Fibroblast of pulmonary artery (primary cell): ENCODE measurements around the gene BMP7.

Source experiments
- DNase-seq: peaks from one replicate; pipeline ENCODE4 v3.0.0-alpha.2; 2010; ENCODE audit warnings: low read depth
- H3K4me3 ChIP-seq: replicated peaks from 2 replicates; pipeline ENCODE4 v1.5.1; 2011; ENCODE audit warnings: low read depth, mild to moderate bottlenecking, control low read depth, low read length, moderate library complexity
- TF ChIP-seq, protein P1 (sequence below): IDR thresholded peaks from 2 replicates; pipeline ENCODE4 v1.5.1; 2011; ENCODE audit warnings: mild to moderate bottlenecking, control low read depth, low read length, inconsistent platforms; ENCODE audit errors: missing control alignments

The BMP7 gene

DNA sequence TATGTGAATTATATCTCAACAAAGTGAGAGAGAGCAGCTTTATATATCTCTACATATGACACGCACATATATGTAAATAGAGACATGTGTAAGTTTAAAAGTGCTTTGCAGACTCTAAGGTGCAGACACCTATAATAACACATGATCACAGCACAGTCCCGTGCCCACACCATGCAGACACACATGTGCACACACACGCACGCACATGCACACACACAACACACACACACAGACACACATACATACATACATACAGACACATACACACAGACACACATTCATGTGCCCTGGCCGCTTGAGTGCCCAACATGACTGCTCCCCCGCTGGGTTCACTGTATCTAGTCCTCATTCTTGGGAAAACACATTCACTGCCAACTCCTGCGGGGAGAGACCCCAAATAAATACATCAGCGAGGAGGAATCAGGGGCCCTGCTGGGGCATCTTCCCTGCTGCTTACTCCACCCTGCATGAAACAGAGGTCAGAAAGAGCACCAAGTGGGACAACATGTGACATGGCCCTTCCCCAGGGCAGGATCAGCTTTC is 121.3 kb downstream of the BMP7 start:
- no peak overlapping the region for H3K4me3 ChIP-seq
- DNase-seq = no peak

DNA sequence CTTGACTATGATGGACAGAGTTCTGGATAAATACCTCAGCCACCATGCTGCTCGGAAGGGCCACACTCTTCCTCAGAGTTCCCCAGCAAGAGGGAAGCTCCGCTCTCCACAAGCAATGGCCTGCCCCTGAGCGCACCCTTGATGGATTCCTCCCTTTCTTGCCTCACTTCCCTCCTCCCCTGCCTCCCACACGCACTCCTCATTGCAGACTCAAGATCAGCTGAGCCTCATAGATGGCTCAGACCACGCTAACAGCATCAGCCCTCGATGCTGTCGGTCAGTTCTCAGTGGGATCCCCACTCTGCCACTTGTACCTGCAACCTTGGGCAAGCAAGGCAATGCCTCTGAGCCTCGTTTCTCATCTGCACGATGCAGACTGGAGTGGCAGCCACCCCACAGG is 123.3 kb downstream of the BMP7 start:
- no peak overlapping the region for H3K4me3 ChIP-seq
- TF ChIP-seq, protein P1, sequence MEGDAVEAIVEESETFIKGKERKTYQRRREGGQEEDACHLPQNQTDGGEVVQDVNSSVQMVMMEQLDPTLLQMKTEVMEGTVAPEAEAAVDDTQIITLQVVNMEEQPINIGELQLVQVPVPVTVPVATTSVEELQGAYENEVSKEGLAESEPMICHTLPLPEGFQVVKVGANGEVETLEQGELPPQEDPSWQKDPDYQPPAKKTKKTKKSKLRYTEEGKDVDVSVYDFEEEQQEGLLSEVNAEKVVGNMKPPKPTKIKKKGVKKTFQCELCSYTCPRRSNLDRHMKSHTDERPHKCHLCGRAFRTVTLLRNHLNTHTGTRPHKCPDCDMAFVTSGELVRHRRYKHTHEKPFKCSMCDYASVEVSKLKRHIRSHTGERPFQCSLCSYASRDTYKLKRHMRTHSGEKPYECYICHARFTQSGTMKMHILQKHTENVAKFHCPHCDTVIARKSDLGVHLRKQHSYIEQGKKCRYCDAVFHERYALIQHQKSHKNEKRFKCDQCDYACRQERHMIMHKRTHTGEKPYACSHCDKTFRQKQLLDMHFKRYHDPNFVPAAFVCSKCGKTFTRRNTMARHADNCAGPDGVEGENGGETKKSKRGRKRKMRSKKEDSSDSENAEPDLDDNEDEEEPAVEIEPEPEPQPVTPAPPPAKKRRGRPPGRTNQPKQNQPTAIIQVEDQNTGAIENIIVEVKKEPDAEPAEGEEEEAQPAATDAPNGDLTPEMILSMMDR = no peak
- no peak for DNase-seq

More for the DNA sequence above, 121.3 kb downstream of the BMP7 start:
- TF ChIP-seq, protein P1 = no peak

DNA sequence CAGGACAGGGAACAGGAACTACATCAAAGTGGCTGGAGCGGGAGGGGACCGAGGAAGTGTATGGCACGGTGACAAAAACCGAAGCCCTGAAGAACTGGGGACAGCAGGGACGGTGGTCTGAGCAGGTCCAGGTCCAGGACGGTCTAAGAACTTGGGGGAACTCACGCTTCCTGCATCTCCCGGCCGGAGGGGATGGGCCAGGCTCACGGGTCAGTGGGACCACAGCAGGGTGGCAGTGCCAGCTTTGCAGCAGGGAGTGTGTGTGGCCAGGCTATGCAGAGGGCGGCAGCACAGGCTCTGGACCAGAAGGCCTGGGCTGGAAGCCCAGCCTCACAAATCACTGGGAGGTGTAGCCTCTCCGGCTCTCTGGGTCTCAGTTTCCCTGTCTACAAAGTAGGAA is 123.8 kb downstream of the BMP7 start:
- H3K4me3 ChIP-seq = no peak overlapping the region
- no peak for DNase-seq
- TF ChIP-seq, protein P1 = no peak

DNA sequence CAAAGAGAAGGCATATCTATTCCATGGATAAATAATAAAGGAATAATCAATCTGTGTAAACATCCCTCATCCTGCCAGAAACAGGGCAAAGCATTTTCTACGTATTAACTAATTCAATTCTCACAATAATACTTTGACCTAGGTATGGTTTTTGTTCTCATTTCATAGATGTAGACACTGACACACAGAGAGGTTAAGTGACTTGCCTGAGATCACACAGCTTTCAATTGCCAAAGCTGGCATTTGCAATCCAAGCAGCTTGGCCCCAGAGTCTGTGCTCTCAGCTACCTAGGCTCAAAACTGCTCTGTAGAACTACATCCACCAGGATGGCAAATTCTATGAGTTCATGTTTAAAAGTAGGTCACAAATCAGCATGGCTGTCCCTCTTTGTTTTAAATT is 124.9 kb downstream of the BMP7 start:
- no peak overlapping the region for H3K4me3 ChIP-seq
- TF ChIP-seq, protein P1 = no peak
- no peak for DNase-seq

DNA sequence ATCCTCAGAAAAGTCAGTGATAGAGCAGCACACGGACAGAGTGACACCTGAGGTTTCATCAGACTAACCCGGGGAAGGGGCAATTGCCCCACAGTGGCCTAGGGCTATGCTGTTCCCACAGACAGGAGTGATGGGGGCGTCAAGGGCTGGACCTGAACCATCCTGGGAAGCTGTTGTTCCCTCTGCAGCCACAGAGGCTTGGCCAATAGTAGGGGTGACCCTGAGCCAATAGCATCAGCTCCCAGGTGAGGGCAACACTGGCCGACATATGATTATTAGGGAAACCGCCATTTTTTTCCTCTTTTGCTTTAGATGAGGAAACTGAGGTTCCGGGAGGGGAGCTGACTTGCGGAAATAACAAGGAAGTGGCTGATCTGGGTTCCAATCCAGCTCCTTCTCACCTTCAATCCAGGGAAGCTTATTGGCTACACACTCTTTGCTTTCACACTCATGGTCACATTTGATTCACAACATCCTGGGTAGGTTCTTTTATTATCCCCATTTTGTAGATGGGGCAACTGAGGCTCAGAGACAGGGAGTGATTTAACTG is 126.0 kb downstream of the BMP7 start:
- no peak for DNase-seq
- TF ChIP-seq, protein P1 = no peak
- H3K4me3 ChIP-seq = no peak overlapping the region

DNA sequence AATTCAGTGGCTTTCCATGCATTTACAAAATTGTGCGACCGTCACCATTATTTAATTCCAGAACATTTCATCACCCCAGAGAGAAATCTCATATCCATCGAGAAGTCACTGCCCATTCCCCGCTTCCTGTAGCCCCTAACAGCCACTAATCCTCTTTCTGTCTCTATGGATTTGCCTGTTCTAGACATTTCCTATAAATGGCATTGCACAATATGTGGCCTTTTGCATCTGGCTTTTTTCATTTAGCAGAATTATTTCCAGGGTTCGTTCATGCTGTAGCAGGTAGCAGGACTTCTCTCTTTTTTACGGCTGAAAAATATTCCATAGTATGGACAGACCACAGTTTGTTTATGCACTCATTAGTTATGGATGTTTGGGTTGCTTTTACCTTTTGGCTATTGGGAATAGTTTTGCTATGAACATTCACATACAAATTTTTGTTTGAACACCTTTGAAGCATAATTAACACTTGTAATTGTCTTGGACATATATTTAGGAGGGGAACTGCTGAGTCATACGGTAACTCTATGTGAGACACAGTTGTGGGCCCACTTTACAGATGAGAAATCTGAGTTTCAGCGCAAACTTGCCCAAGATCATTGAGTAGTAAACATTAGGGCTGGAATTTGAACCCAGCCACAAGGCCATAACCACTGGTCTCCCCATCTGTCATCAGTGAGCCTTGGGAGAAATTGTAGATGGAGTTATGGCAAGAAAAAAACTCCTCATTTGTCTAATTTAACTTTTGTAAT is 126.9 kb downstream of the BMP7 start:
- TF ChIP-seq, protein P1 = no peak
- DNase-seq = no peak
- H3K4me3 ChIP-seq = no peak overlapping the region
